ENCODE measurements around the gene NPLOC4.
A peak's percentile ranks its signal among the peaks of the same experiment; 100 is the strongest.

Gene NPLOC4

DNA sequence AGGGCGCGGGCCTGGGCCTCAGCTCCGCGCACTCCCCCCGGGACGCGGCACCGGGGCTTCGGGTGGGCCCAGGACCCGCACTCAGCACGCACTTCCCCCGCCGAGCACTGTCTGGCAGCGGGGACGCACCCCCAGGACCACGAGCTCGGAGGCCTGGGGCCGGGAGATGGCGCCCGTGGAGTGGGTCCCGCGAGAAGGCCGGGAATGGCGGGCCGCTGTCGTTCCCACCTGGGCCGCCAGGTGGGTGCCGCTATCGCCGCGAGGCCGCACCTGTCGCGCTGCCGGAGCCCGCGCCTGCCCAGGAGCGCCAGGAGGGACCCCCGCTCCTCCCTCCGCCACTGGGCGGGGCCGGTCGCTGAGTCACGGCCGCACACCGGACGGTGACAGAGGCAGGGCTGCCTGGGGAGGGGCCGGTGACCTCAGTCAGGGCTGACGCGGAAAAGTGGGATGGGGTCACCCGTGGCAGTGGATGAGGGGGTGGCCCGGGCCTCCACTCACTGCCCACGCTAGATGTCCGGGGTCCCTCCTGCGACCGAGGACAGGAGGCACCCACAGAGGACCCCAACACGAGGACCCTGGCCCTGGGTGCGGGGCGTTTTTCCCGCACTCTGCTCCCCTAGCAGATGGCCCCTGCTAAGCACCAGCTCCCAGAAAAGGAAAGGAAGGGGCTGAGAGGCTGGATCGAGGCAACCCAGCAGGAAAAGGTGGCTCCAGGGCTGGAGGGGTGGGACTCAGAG lies 117.5 kb downstream of the NPLOC4 start:
- H3K27ac ChIP-seq (replicated peaks), result no peak overlapping the region
- peaks cover 7% of the 10 kb centered on the region for H3K27me3 ChIP-seq (ENCODE audit: insufficient read depth, poor library complexity, severe bottlenecking)
- H3K4me3 ChIP-seq (replicated peaks; ENCODE audit: insufficient read depth, low read length), result peak overlapping the region; percentile 45
- no peak for DNase-seq (ENCODE audit: low read depth in 1 of 2, low spot score in 1 of 2)
- TF ChIP-seq GABPA (IDR thresholded peaks at IDR 0.05; ENCODE audit: low read depth) (no peak), REST (IDR thresholded peaks at IDR 0.05; ENCODE audit: insufficient replicate concordance, low read depth) (no peak), SPI1 (IDR thresholded peaks at IDR 0.05; ENCODE audit: borderline replicate concordance, low read depth) (no peak), POLR2AphosphoS5 (IDR thresholded peaks at IDR 0.05; ENCODE audit: low read depth) (no peak), CTCF (IDR thresholded peaks at IDR 0.05; ENCODE audit: insufficient read depth, low read length) (no peak)

DNA sequence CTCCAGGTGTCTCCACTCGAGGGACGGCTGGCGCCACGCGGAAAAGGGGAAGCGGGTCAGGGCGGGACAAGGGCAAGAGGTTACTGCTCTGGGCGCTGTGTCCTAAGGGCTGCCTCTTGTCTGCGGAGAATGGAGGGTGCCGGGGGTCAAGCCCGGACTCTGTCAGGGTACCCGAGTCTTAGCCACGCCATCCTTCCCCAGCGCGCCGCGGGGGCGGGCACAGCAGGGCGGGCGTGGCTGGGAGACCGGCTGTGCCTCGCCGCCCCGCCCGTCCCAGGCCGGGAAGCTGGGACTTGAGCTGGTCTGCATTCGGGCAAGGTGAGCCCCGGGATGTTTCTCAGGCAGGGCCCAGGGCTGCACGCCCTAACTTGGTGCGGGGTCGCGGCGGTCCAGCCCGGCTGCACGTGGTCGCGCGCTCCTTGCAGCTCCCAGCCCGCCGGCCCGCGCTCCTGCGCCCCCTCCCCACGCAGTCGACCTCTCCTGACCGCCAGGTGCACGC lies 118.1 kb downstream of the NPLOC4 start:
- H3K27me3 ChIP-seq (ENCODE audit: insufficient read depth, poor library complexity, severe bottlenecking), result peaks cover 7% of the 10 kb centered on the region
- peak in 1 of 2 experiments; percentile 43 for DNase-seq (ENCODE audit: low read depth in 1 of 2, low spot score in 1 of 2)
- H3K27ac ChIP-seq (replicated peaks), result no peak overlapping the region
- peak overlapping the region; percentile 45 for H3K4me3 ChIP-seq (replicated peaks; ENCODE audit: insufficient read depth, low read length)
- TF ChIP-seq CTCF (IDR thresholded peaks at IDR 0.05; ENCODE audit: insufficient read depth, low read length) (no peak), SPI1 (IDR thresholded peaks at IDR 0.05; ENCODE audit: borderline replicate concordance, low read depth) (peak; percentile 51; the same call in 1 of the 2 replicates)

GRCh38 chr17:81518113-81518784 lies 118.7 kb downstream of the NPLOC4 start:
- H3K4me3 ChIP-seq (replicated peaks; ENCODE audit: insufficient read depth, low read length), result no peak overlapping the region; the same call in 1 of the 2 replicates
- H3K27me3 ChIP-seq (ENCODE audit: insufficient read depth, poor library complexity, severe bottlenecking), result peaks cover 7% of the 10 kb centered on the region
- TF ChIP-seq CTCF (IDR thresholded peaks at IDR 0.05; ENCODE audit: insufficient read depth, low read length) (no peak), GABPA (IDR thresholded peaks at IDR 0.05; ENCODE audit: low read depth) (no peak), SPI1 (IDR thresholded peaks at IDR 0.05; ENCODE audit: borderline replicate concordance, low read depth) (no peak), REST (IDR thresholded peaks at IDR 0.05; ENCODE audit: insufficient replicate concordance, low read depth) (no peak), POLR2AphosphoS5 (IDR thresholded peaks at IDR 0.05; ENCODE audit: low read depth) (no peak)
- no peak overlapping the region for H3K27ac ChIP-seq (replicated peaks)
- DNase-seq (ENCODE audit: low read depth in 1 of 2, low spot score in 1 of 2), result no peak

All from HL-60 (cell line).